Measurements from ENCODE around the gene DOHH.

DOHH gene

DNA sequence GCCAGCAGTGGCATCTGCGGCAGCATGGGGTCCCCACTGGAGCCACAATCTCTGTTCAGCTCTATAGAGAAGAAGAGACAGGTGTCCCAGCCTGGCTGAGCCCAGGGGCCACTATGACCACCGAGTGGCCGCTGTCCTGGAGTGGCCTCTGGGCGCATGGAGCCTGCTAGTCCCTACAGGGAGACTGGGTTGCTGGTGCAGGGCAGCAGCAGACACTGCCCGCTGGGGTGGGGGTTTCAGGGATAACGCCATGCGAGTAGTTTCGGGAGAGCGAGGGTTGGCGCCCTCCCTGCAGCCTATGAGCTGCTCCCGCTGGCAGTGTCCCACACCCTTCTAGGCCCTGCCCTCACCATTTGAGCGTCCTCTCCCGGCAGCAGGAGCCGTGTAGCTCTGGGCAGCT lies 27.6 kb upstream of the DOHH start:
- H3K27ac ChIP-seq: no peak overlapping the region
- TF ChIP-seq, protein P1, sequence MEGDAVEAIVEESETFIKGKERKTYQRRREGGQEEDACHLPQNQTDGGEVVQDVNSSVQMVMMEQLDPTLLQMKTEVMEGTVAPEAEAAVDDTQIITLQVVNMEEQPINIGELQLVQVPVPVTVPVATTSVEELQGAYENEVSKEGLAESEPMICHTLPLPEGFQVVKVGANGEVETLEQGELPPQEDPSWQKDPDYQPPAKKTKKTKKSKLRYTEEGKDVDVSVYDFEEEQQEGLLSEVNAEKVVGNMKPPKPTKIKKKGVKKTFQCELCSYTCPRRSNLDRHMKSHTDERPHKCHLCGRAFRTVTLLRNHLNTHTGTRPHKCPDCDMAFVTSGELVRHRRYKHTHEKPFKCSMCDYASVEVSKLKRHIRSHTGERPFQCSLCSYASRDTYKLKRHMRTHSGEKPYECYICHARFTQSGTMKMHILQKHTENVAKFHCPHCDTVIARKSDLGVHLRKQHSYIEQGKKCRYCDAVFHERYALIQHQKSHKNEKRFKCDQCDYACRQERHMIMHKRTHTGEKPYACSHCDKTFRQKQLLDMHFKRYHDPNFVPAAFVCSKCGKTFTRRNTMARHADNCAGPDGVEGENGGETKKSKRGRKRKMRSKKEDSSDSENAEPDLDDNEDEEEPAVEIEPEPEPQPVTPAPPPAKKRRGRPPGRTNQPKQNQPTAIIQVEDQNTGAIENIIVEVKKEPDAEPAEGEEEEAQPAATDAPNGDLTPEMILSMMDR (conservative IDR thresholded peaks at IDR 0.05): no peak
- TF ChIP-seq ZFX (IDR thresholded peaks at IDR 0.05): no peak

- H3K27ac ChIP-seq: no peak overlapping the region
- TF ChIP-seq, protein P1 (conservative IDR thresholded peaks at IDR 0.05): no peak
- no peak for TF ChIP-seq ZFX (IDR thresholded peaks at IDR 0.05)
Measured at GRCh38 chr19:3527238-3527910, 26.9 kb upstream of the DOHH start.

GRCh38 chr19:3526507-3527237 lies 26.2 kb upstream of the DOHH start:
- no peak for TF ChIP-seq ZFX (IDR thresholded peaks at IDR 0.05)
- TF ChIP-seq, protein P1 (conservative IDR thresholded peaks at IDR 0.05): no peak
- no peak overlapping the region for H3K27ac ChIP-seq

GRCh38 chr19:3524904-3525451 lies 24.5 kb upstream of the DOHH start:
- H3K27ac ChIP-seq: no peak overlapping the region
- TF ChIP-seq, protein P1 (conservative IDR thresholded peaks at IDR 0.05): no peak
- TF ChIP-seq ZFX (IDR thresholded peaks at IDR 0.05): no peak

- no peak overlapping the region for H3K27ac ChIP-seq
- TF ChIP-seq, protein P1 (conservative IDR thresholded peaks at IDR 0.05): no peak
- no peak for TF ChIP-seq ZFX (IDR thresholded peaks at IDR 0.05)
Measured at GRCh38 chr19:3524078-3524842, 23.8 kb upstream of the DOHH start.

DNA sequence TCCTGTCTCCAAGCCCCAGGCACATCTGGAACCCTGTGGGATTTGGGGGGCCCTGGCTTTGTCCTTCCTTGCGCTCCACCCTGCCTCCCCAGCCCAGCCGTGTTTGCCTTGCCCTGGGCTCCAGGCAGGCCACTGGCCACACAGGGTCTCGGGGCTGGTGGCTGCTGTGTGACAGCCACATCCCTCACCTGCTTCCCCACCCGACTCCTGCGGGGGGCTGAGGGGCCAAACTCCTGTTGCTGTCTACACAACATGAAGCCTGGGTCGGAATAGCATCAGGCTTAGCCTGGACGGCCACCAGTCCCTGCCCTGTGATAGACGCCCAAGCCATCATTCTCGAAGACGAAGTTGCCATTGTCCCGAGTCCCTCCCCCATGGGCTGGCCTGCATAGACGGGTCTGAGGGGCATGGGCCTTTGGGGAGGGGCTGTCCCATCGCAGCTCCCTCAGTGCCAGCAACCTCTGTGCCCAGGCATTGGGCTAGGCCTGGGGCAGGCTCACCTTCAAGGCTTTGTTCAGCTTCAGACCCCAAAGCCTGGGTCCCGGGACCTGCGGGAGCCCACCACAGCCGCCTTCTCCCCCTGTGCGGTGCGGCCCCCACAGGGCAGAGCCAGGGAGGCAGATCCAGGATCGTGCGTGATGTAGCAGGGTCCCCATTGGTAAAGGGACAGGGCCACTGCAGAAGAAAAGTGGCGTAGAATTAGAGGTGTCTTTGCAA lies 23.0 kb upstream of the DOHH start:
- no peak overlapping the region for H3K27ac ChIP-seq
- TF ChIP-seq, protein P1 (conservative IDR thresholded peaks at IDR 0.05): no peak
- TF ChIP-seq ZFX (IDR thresholded peaks at IDR 0.05): no peak

Measured in C4-2B (cell line).